Caco-2 (cell line): ENCODE data around the gene ZDHHC14. TPM values are rescaled to one million over a fixed set of nuclear protein-coding genes. Genes with fewer than 3 reads are reported as not detected.

ENCODE experiments used
- BruUV-seq: library from RNA; stranded (reverse); fragments of 400-500 nt; replicated peaks from 2 replicates; lab custom pipeline; 2021; lab: Mats Ljungman, UMichigan
- CTCF ChIA-PET: fragments of 300-600 bp; sonication (Branson Sonifier 250); formaldehyde crosslinking; loops from one replicate; lab custom pipeline; 2022; ENCODE audit warnings: antibody characterized with exemption; lab: Charles Lee
- POLR2A ChIA-PET: fragments of 300-600 bp; sonication (Branson Sonifier 250); formaldehyde crosslinking; loops from one replicate; lab custom pipeline; 2022; ENCODE audit warnings: antibody characterized with exemption; lab: Charles Lee
- DNase-seq, 2 experiments: peaks; one replicate each; pipeline versions ENCODE4 v3.0.0 to v3.0.0-alpha.2; 2020 to 2022
- H3K27me3 ChIP-seq: replicated peaks from 2 replicates; pipeline ENCODE4 v1.6.0; 2011; ENCODE audit warnings: low read length; ENCODE audit not compliant: control insufficient read depth, insufficient read depth
- H3K36me3 ChIP-seq: 2 replicates; pipeline ENCODE4 v1.5.1; 2011; ENCODE audit warnings: low read length; ENCODE audit not compliant: control insufficient read depth, insufficient read depth
- H3K4me1 ChIP-seq: fragments of 250-450 bp; sonication (Bioruptor Pico); 2 replicates; pipeline ENCODE4 v1.5.1; 2020; ENCODE audit warnings: mild to moderate bottlenecking
- H3K4me3 ChIP-seq: 2 replicates; pipeline ENCODE4 v1.5.1; 2011; ENCODE audit warnings: low read depth, mild to moderate bottlenecking, control low read depth, low read length
- H3K9me3 ChIP-seq: fragments of 250-450 bp; sonication (Bioruptor Pico); 2 replicates; pipeline ENCODE4 v1.5.1; 2020; ENCODE audit warnings: mild to moderate bottlenecking, moderate library complexity
- H3K27ac Mint-ChIP-seq: one replicate; pipeline ENCODE4 v1.8.0; 2022; ENCODE audit warnings: mixed read lengths; ENCODE audit not compliant: unreplicated experiment
- H3K27me3 Mint-ChIP-seq: one replicate; pipeline ENCODE4 v1.8.0; 2022; ENCODE audit warnings: mixed read lengths; ENCODE audit not compliant: insufficient read depth, unreplicated experiment
- H3K36me3 Mint-ChIP-seq: one replicate; pipeline ENCODE4 v1.8.0; 2022; ENCODE audit warnings: mild to moderate bottlenecking, mixed read lengths; ENCODE audit not compliant: insufficient read depth, unreplicated experiment
- H3K4me1 Mint-ChIP-seq: one replicate; pipeline ENCODE4 v1.8.0; 2022; ENCODE audit warnings: low read depth, mixed read lengths; ENCODE audit not compliant: unreplicated experiment
- H3K4me3 Mint-ChIP-seq: one replicate; pipeline ENCODE4 v1.8.0; 2022; ENCODE audit warnings: mild to moderate bottlenecking, moderate library complexity, mixed read lengths; ENCODE audit not compliant: unreplicated experiment
- H3K9me3 Mint-ChIP-seq: one replicate; pipeline ENCODE4 v1.8.0; 2022; ENCODE audit warnings: mixed read lengths; ENCODE audit not compliant: unreplicated experiment
- intact Hi-C: fragments of 100-400 bp; cut with micrococcal nuclease; formaldehyde crosslinking; loops from one replicate; pipeline ENCODE4 v1.10.0; 2022; ENCODE audit not compliant: unreplicated experiment
- total RNA-seq: library from RNA; stranded (reverse); gene quantifications from 2 replicates; pipeline ENCODE4 v1.2.3, GENCODE V29; 2022
- TF ChIP-seq, protein P1 (sequence below), 2 experiments: fragments of 200-600 bp in 1 of 2; IDR thresholded peaks; 1 replicate in 1 of 2; 2 replicates in 1 of 2; pipeline versions ENCODE4 v1.5.1 to v1.8.0; 2011 to 2022; ENCODE audit warnings: antibody characterized with exemption in 1 of 2, control low read depth in 1 of 2, inconsistent platforms in 1 of 2, low read depth in 1 of 2, low read length in 1 of 2, mild to moderate bottlenecking in 1 of 2, moderate library complexity in 1 of 2; ENCODE audit not compliant: insufficient read depth in 1 of 2, severe bottlenecking in 1 of 2, unreplicated experiment in 1 of 2

Gene ZDHHC14
- total RNA-seq, 1 experiment from 2014 or later = 22.1 TPM

DNA sequence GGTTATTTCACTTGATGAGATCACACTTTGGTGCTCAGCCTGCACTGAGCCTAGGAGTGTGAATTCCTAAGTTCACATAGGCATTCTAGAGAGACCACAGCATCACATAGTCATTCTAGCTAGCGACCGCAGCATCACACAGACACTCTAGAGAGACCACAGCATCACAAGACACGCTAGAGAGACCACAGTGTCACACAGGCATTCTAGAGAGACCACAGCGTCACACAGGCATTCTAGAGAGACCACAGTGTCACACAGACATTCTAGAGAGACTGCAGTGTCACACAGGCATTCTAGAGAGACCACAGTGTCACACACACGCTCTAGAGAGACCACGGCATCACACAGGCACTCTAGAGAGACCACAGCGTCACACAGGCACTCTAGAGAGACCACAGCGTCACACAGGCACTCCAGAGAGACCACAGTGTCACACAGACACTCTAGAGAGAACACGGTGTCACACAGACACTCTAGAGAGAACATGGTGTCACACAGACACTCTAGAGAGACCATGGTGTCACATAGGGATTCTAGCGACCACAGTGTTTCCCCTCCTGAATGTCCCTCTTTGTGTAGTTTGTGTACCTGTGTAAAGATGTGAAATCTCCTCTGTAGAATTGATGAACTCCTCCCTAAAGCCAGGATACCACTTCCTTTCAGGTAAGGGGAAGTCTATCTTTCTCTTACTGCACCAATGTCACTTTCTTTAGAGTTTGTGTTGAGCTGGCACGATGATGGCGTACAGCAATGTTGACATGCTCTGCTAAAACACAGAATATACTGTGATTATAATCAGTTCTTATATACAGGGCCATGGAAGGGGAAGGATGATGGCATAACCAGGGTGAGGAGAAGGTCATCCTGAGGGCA is 169.4 kb downstream of the ZDHHC14 start:
- no peaks in the 10 kb centered on the region for H3K9me3 Mint-ChIP-seq
- TF ChIP-seq, protein P1, sequence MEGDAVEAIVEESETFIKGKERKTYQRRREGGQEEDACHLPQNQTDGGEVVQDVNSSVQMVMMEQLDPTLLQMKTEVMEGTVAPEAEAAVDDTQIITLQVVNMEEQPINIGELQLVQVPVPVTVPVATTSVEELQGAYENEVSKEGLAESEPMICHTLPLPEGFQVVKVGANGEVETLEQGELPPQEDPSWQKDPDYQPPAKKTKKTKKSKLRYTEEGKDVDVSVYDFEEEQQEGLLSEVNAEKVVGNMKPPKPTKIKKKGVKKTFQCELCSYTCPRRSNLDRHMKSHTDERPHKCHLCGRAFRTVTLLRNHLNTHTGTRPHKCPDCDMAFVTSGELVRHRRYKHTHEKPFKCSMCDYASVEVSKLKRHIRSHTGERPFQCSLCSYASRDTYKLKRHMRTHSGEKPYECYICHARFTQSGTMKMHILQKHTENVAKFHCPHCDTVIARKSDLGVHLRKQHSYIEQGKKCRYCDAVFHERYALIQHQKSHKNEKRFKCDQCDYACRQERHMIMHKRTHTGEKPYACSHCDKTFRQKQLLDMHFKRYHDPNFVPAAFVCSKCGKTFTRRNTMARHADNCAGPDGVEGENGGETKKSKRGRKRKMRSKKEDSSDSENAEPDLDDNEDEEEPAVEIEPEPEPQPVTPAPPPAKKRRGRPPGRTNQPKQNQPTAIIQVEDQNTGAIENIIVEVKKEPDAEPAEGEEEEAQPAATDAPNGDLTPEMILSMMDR (IDR thresholded peaks at IDR 0.05; ENCODE audit: insufficient read depth in 1 of 2, low read depth in 1 of 2, low read length in 1 of 2, severe bottlenecking in 1 of 2, unreplicated experiment in 1 of 2) = no peak
- peak overlapping the region; percentile 24 for H3K27ac Mint-ChIP-seq
- POLR2A ChIA-PET = no interaction called here
- no peak overlapping the region for H3K4me3 ChIP-seq
- H3K36me3 ChIP-seq = no peaks in the 10 kb centered on the region
- no peaks in the 10 kb centered on the region for H3K27me3 ChIP-seq
- H3K4me3 Mint-ChIP-seq = no peak overlapping the region
- peaks cover 19% of the 10 kb centered on the region for H3K36me3 Mint-ChIP-seq
- DNase-seq = no peak
- intact Hi-C loops = no loop called here
- H3K27me3 Mint-ChIP-seq = no peaks in the 10 kb centered on the region
- H3K4me1 Mint-ChIP-seq = peaks cover 19% of the 10 kb centered on the region
- peaks cover 3% of the 10 kb centered on the region; the same call in 1 of the 2 replicates for H3K4me1 ChIP-seq
- CTCF ChIA-PET = no interaction called here
- H3K9me3 ChIP-seq = no peaks in the 10 kb centered on the region
- BruUV-seq = no TSS peak

- Mint-ChIP-seq H3K27ac (peak overlapping the region; percentile 24), H3K27me3 (no peaks in the 10 kb centered on the region), H3K9me3 (no peaks in the 10 kb centered on the region), H3K4me3 (no peak overlapping the region), H3K4me1 (peaks cover 19% of the 10 kb centered on the region), H3K36me3 (peaks cover 19% of the 10 kb centered on the region)
- intact Hi-C loops = no loop called here
- DNase-seq = no peak
- Histone ChIP-seq H3K4me1 (peaks cover 4% of the 10 kb centered on the region; the same call in 1 of the 2 replicates), H3K9me3 (no peaks in the 10 kb centered on the region), H3K27me3 (no peaks in the 10 kb centered on the region), H3K36me3 (no peaks in the 10 kb centered on the region), H3K4me3 (no peak overlapping the region)
- no TSS peak for BruUV-seq
- ChIA-PET POLR2A (no interaction called here), CTCF (no interaction called here)
- TF ChIP-seq, protein P1 (IDR thresholded peaks at IDR 0.05; ENCODE audit: insufficient read depth in 1 of 2, low read depth in 1 of 2, low read length in 1 of 2, severe bottlenecking in 1 of 2, unreplicated experiment in 1 of 2) = no peak
These were observed 170.2 kb downstream of the ZDHHC14 start for GRCh38 chr6:157551041-157551832.

GRCh38 chr6:157552081-157552747 is 171.2 kb downstream of the ZDHHC14 start:
- no peak overlapping the region for H3K4me3 ChIP-seq
- Mint-ChIP-seq H3K9me3 (no peaks in the 10 kb centered on the region), H3K27me3 (no peaks in the 10 kb centered on the region), H3K27ac (peak overlapping the region; percentile 10), H3K4me3 (no peak overlapping the region), H3K36me3 (peaks cover 28% of the 10 kb centered on the region), H3K4me1 (peaks cover 19% of the 10 kb centered on the region)
- no peaks in the 10 kb centered on the region for H3K27me3 ChIP-seq
- BruUV-seq = no TSS peak
- H3K36me3 ChIP-seq = no peaks in the 10 kb centered on the region
- ChIA-PET POLR2A (no interaction called here), CTCF (no interaction called here)
- peaks cover 4% of the 10 kb centered on the region; the same call in 1 of the 2 replicates for H3K4me1 ChIP-seq
- TF ChIP-seq, protein P1 (IDR thresholded peaks at IDR 0.05; ENCODE audit: insufficient read depth in 1 of 2, low read depth in 1 of 2, low read length in 1 of 2, severe bottlenecking in 1 of 2, unreplicated experiment in 1 of 2) = no peak
- no peaks in the 10 kb centered on the region for H3K9me3 ChIP-seq
- DNase-seq = no peak
- intact Hi-C loops = no loop called here
